HEK293 (cell line): ENCODE measurements around the gene TSTD1.

Experiments used
- ATF2 ChIP-seq: fragments of 450-650 bp; formaldehyde crosslinking; IDR thresholded peaks from 2 replicates; pipeline ENCODE4 v1.5.1; 2016; ENCODE audit warnings: missing biosample characterization, missing genetic modification characterization, low read depth
- GLIS2 ChIP-seq: fragments of 450-650 bp; formaldehyde crosslinking; IDR thresholded peaks from 2 replicates; pipeline ENCODE4 v1.5.1; 2016; ENCODE audit warnings: missing biosample characterization, missing genetic modification characterization
- HIC1 ChIP-seq: fragments of 450-650 bp; formaldehyde crosslinking; IDR thresholded peaks from 2 replicates; pipeline ENCODE4 v1.5.1; 2016; ENCODE audit warnings: missing biosample characterization, missing genetic modification characterization
- KLF1 ChIP-seq: fragments of 450-650 bp; formaldehyde crosslinking; IDR thresholded peaks from 2 replicates; pipeline ENCODE4 v1.5.1; 2016; ENCODE audit warnings: missing biosample characterization, missing genetic modification characterization
- KLF10 ChIP-seq: fragments of 450-650 bp; IDR thresholded peaks from 2 replicates; pipeline ENCODE4 v1.5.1; 2018; ENCODE audit warnings: missing biosample characterization, mild to moderate bottlenecking, missing genetic modification characterization
- MZF1 ChIP-seq: fragments of 450-650 bp; formaldehyde crosslinking; IDR thresholded peaks from 2 replicates; pipeline ENCODE4 v1.5.1; 2017; ENCODE audit warnings: missing biosample characterization, missing genetic modification characterization, borderline replicate concordance
- PRDM6 ChIP-seq: fragments of 450-650 bp; formaldehyde crosslinking; IDR thresholded peaks from 2 replicates; pipeline ENCODE4 v1.5.1; 2017; ENCODE audit warnings: missing biosample characterization, missing genetic modification characterization
- SP7 ChIP-seq: fragments of 450-650 bp; formaldehyde crosslinking; IDR thresholded peaks from 2 replicates; pipeline ENCODE4 v1.5.1; 2016; ENCODE audit warnings: missing biosample characterization, missing genetic modification characterization
- TRIM28 ChIP-seq: IDR thresholded peaks from 2 replicates; pipeline ENCODE4 v1.6.1; 2011; ENCODE audit warnings: low read length, control low read depth, borderline replicate concordance
- ZBTB17 ChIP-seq: fragments of 450-650 bp; formaldehyde crosslinking; IDR thresholded peaks from 2 replicates; pipeline ENCODE4 v1.5.1; 2016; ENCODE audit warnings: missing biosample characterization, missing genetic modification characterization
- ZBTB7A ChIP-seq: fragments of 450-650 bp; formaldehyde crosslinking; IDR thresholded peaks from 2 replicates; pipeline ENCODE4 v1.5.1; 2016; ENCODE audit warnings: low read depth, missing biosample characterization, missing genetic modification characterization
- ZFP41 ChIP-seq: fragments of 450-650 bp; formaldehyde crosslinking; IDR thresholded peaks from 2 replicates; pipeline ENCODE4 v1.5.1; 2016; ENCODE audit warnings: missing biosample characterization, missing genetic modification characterization, borderline replicate concordance
- ZNF16 ChIP-seq: fragments of 450-650 bp; formaldehyde crosslinking; IDR thresholded peaks from 2 replicates; pipeline ENCODE4 v1.5.1; 2016; ENCODE audit warnings: low read depth, missing biosample characterization, missing genetic modification characterization
- ZNF175 ChIP-seq: fragments of 450-650 bp; formaldehyde crosslinking; IDR thresholded peaks from 2 replicates; pipeline ENCODE4 v1.5.1; 2016; ENCODE audit warnings: missing biosample characterization, missing genetic modification characterization
- ZNF18 ChIP-seq: fragments of 450-650 bp; formaldehyde crosslinking; IDR thresholded peaks from 2 replicates; pipeline ENCODE4 v1.5.1; 2016; ENCODE audit warnings: missing biosample characterization, missing genetic modification characterization
- ZNF221 ChIP-seq: fragments of 450-650 bp; formaldehyde crosslinking; IDR thresholded peaks from 2 replicates; pipeline ENCODE4 v1.5.1; 2017; ENCODE audit warnings: missing biosample characterization, missing genetic modification characterization, borderline replicate concordance
- ZNF24 ChIP-seq: fragments of 450-650 bp; formaldehyde crosslinking; IDR thresholded peaks from 2 replicates; pipeline ENCODE4 v1.5.1; 2016; ENCODE audit warnings: missing biosample characterization, missing genetic modification characterization
- ZNF366 ChIP-seq: fragments of 450-650 bp; formaldehyde crosslinking; conservative IDR thresholded peaks from 2 replicates; pipeline ENCODE4 v1.5.1; 2016; ENCODE audit warnings: missing biosample characterization, missing genetic modification characterization
- ZNF37A ChIP-seq: fragments of 450-650 bp; IDR thresholded peaks from 2 replicates; pipeline ENCODE4 v1.5.1; 2018; ENCODE audit warnings: missing biosample characterization, missing genetic modification characterization
- ZNF394 ChIP-seq: fragments of 450-650 bp; formaldehyde crosslinking; IDR thresholded peaks from 2 replicates; pipeline ENCODE4 v1.5.1; 2016; ENCODE audit warnings: missing biosample characterization, missing genetic modification characterization, mild to moderate bottlenecking, moderate library complexity, borderline replicate concordance
- ZNF398 ChIP-seq: fragments of 450-650 bp; formaldehyde crosslinking; IDR thresholded peaks from 2 replicates; pipeline ENCODE4 v1.5.1; 2017; ENCODE audit warnings: missing biosample characterization, missing genetic modification characterization
- ZNF600 ChIP-seq: fragments of 450-650 bp; formaldehyde crosslinking; IDR thresholded peaks from 2 replicates; pipeline ENCODE4 v1.5.1; 2016; ENCODE audit warnings: missing biosample characterization, missing genetic modification characterization
- ZNF704 ChIP-seq: fragments of 450-650 bp; formaldehyde crosslinking; IDR thresholded peaks from 2 replicates; pipeline ENCODE4 v1.5.1; 2016; ENCODE audit warnings: missing biosample characterization, missing genetic modification characterization
- ZNF792 ChIP-seq: fragments of 450-650 bp; formaldehyde crosslinking; IDR thresholded peaks from 2 replicates; pipeline ENCODE4 v1.5.1; 2016; ENCODE audit warnings: missing biosample characterization, missing genetic modification characterization
- ZSCAN23 ChIP-seq: fragments of 450-650 bp; formaldehyde crosslinking; IDR thresholded peaks from 2 replicates; pipeline ENCODE4 v1.5.1; 2016; ENCODE audit warnings: missing biosample characterization, missing genetic modification characterization
- ZSCAN5A ChIP-seq: fragments of 450-650 bp; formaldehyde crosslinking; IDR thresholded peaks from 2 replicates; pipeline ENCODE4 v1.5.1; 2016; ENCODE audit warnings: missing biosample characterization, missing genetic modification characterization

Gene TSTD1

GRCh38 chr1:161082996-161083747 is 44.4 kb upstream of the TSTD1 start (continued):
- peak; percentile 84 for TF ChIP-seq ZNF600 (tag by site-specific recombination)
- no peak for TF ChIP-seq KLF10
- TF ChIP-seq ZSCAN5A (tag by site-specific recombination) = no peak
- no peak for TF ChIP-seq ZNF16 (tag by site-specific recombination)
- TF ChIP-seq ZNF221 (tag by site-specific recombination) = no peak
- TF ChIP-seq ZNF704 (tag by site-specific recombination) = no peak
- no peak for TF ChIP-seq MZF1 (tag by site-specific recombination)
- TF ChIP-seq ZNF175 (tag by site-specific recombination) = no peak
- no peak for TF ChIP-seq ZNF37A
- 0 out of 2 replicates have a peak, but pooled peaks have one; percentile 33 for TF ChIP-seq ZBTB17
- peak; percentile 57 for TF ChIP-seq GLIS2 (tag by site-specific recombination)
- TF ChIP-seq PRDM6 (tag by site-specific recombination) = no peak
- no peak for TF ChIP-seq ZNF24 (tag by site-specific recombination)
- TF ChIP-seq ZSCAN23 = no peak
- no peak for TF ChIP-seq ZNF18 (tag by site-specific recombination)
- peak; percentile 50; the same call in 1 of the 2 replicates for TF ChIP-seq ZNF394
- peak; percentile 8 for TF ChIP-seq ZNF398 (tag by site-specific recombination)
- no peak for TF ChIP-seq ZNF792
- TF ChIP-seq ZNF366 (tag by site-specific recombination) = peak; percentile 79
- peak; percentile 94 for TF ChIP-seq HIC1 (tag by site-specific recombination)
- TF ChIP-seq ZBTB7A (tag by site-specific recombination) = peak; percentile 69; the same call in 1 of the 2 replicates
- peak; percentile 77 for TF ChIP-seq SP7 (tag by site-specific recombination)
- peak; percentile 75; the same call in 1 of the 2 replicates for TF ChIP-seq TRIM28
- peak; percentile 93; the same call in 1 of the 2 replicates for TF ChIP-seq KLF1 (tag by site-specific recombination)
- TF ChIP-seq ZFP41 = no peak
- peak; percentile 97 for TF ChIP-seq ATF2 (tag by site-specific recombination)
